Spinal cord (tissue), 10 donors: ENCODE data around the gene SLC2A1. TPM values are rescaled to one million over a fixed set of nuclear protein-coding genes. Genes with fewer than 3 reads are reported as not detected.

Experiments
- DNase-seq, 6 donors: peaks; one replicate each; pipeline versions ENCODE4 v3.0.0 to v3.0.0-alpha.2; 2013 to 2015; ENCODE audit warnings: low spot score in 6 of 6, low read depth in 4 of 6
- H3K27ac ChIP-seq: one replicate; pipeline ENCODE4 v1.5.1; 2013; ENCODE audit warnings: low read depth, low read length, control low read depth
- H3K27me3 ChIP-seq: one replicate; pipeline ENCODE4 v1.6.1; 2013; ENCODE audit warnings: low read length; ENCODE audit not compliant: control insufficient read depth, insufficient read depth
- H3K36me3 ChIP-seq: one replicate; pipeline ENCODE4 v1.6.1; 2013; ENCODE audit warnings: low read length; ENCODE audit not compliant: control insufficient read depth, insufficient read depth
- H3K4me1 ChIP-seq: one replicate; pipeline ENCODE4 v1.6.1; 2013; ENCODE audit warnings: low read length; ENCODE audit not compliant: control insufficient read depth, insufficient read depth
- H3K4me3 ChIP-seq: one replicate; pipeline ENCODE4 v1.5.1; 2013; ENCODE audit warnings: low read depth, low read length, control low read depth
- H3K9me3 ChIP-seq: one replicate; pipeline ENCODE4 v1.6.1; 2013; ENCODE audit warnings: low read length; ENCODE audit not compliant: control insufficient read depth, insufficient read depth
- WGBS: methylation state at CpG from one replicate; pipeline ENCODE4 v1.1.5; 2013; ENCODE audit warnings: missing lambda C conversion rate; ENCODE audit not compliant: insufficient coverage; 5-methylcytosine and 5-hydroxymethylcytosine counted together
- polyA plus RNA-seq, 2 donors: library from polyadenylated mRNA; unstranded; fragments of 120-200 nt; gene quantifications; one replicate each; pipeline ENCODE4 v1.2.1, GENCODE V29; 2013; ENCODE audit not compliant: insufficient read length in 2 of 2
- total RNA-seq, 2 donors: library from RNA; depleted of rRNA in 1 of 2; stranded (reverse); fragments of 120-200 nt in 1 of 2; fragments of >200 nt in 1 of 2; gene quantifications; one replicate each; pipeline versions ENCODE4 v1.2.3 to v1.2.4, GENCODE V29; 2013 to 2014
- donor health status: healthy.

The SLC2A1 gene
- total and polyA plus RNA-seq, 4 donors = 74.4 to 127 (median 98.1) TPM

DNA sequence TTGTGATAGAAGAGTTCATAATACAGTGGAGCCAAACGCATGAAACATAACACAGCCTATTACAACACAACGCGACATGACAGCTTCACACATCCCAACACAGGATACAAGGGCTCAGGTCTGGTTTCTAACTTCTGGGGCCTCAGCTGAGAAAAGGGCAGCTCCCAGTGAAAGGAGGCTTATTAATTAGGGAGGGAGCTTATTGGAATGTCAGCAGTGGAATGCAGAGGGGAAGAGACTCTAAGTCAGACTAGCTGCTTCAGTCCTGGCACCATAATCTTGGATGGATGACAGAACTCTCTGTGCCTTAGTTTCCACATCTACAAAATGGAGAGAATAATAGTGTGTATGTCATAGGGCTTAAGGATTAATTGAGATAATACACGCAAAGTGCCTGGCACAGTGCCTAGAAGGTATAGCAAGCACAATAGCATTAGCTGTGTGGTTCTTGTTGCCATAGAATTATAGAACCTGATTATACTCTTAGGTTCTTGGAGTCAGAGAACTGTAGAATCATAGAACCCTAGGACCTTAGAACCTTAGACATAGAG, 22.7 kb upstream of the SLC2A1 start:
- DNase-seq = no peak
- H3K4me3 ChIP-seq = no peak overlapping the region
- H3K27me3 ChIP-seq = no peaks in the 10 kb centered on the region
- H3K36me3 ChIP-seq = peaks cover 3% of the 10 kb centered on the region
- no peak overlapping the region for H3K27ac ChIP-seq
- H3K9me3 ChIP-seq = no peaks in the 10 kb centered on the region
- 14% methylated on average over 1 of the region's 4 CpGs for WGBS
- H3K4me1 ChIP-seq = peaks cover 3% of the 10 kb centered on the region

DNA sequence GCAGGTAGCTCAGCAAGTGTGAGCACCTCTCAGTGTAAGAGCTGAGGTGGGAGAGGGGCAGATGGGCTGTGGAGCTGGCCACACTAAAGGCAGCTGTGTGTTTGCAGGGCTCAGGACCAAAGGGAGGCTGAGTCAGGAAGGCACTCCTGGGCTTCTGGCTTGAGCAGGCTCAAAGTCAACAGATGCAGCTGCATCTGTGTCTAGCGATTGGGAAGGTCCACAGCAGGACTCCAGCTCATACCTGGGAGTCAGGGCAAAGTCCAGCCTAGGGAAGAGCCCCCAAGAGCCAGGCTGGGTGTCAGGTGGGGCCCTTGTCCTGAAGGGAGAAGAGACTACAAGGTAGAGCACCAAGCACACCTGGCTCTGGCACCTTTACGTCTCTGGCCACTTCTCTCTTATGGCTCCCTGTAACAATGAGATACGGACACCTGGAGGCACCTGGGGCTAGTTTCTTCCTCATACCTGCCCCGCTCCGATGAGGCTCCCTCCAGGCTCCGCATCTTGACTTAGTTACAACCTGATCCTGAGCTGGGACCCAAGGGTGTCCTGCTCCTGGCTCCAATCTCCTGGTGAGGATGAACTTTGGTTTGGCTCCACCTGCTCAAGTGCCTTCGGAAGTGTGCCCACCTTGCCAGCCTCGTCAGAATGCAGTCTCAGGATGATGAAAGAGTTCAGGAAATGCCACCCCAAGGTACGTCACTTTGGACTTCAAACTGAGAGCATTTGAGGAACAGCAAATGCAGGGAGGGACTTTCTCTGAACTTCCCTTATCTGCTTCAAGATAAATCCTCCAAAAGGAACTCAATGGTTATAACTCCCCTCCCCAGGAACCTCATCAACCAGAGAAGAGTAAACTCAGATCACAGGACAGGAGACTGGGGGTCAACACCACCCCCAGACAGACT, 21.5 kb upstream of the SLC2A1 start:
- WGBS = 94% methylated on average over 9 of the region's 9 CpGs
- Histone ChIP-seq H3K27ac (no peak overlapping the region), H3K4me1 (peaks cover 3% of the 10 kb centered on the region), H3K27me3 (no peaks in the 10 kb centered on the region), H3K4me3 (no peak overlapping the region), H3K9me3 (no peaks in the 10 kb centered on the region), H3K36me3 (peaks cover 3% of the 10 kb centered on the region)
- no peak for DNase-seq

DNA sequence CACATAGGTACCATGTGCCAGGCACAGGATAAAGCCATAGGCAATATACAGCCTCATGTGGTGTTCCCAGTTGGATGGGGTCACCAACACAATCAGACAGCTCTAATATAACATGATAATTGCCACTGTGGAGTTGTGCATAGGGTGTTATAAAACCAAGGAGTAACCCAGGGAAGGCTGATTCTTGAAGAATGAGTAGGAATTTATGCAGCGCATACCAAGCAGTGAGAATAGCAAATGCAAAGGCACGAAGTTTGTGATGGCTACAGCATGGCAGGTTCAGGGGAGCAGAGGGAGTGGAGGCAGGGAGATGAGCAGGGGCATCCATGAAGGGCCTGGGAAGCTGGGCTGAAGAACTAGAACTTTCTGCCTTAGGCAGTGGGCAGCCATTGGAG, 20.4 kb upstream of the SLC2A1 start:
- 67% methylated on average over 2 of the region's 2 CpGs for WGBS
- DNase-seq = no peak
- no peaks in the 10 kb centered on the region for H3K36me3 ChIP-seq
- no peaks in the 10 kb centered on the region for H3K27me3 ChIP-seq
- H3K4me3 ChIP-seq = no peak overlapping the region
- no peak overlapping the region for H3K27ac ChIP-seq
- H3K4me1 ChIP-seq = peaks cover 8% of the 10 kb centered on the region
- no peaks in the 10 kb centered on the region for H3K9me3 ChIP-seq

DNA sequence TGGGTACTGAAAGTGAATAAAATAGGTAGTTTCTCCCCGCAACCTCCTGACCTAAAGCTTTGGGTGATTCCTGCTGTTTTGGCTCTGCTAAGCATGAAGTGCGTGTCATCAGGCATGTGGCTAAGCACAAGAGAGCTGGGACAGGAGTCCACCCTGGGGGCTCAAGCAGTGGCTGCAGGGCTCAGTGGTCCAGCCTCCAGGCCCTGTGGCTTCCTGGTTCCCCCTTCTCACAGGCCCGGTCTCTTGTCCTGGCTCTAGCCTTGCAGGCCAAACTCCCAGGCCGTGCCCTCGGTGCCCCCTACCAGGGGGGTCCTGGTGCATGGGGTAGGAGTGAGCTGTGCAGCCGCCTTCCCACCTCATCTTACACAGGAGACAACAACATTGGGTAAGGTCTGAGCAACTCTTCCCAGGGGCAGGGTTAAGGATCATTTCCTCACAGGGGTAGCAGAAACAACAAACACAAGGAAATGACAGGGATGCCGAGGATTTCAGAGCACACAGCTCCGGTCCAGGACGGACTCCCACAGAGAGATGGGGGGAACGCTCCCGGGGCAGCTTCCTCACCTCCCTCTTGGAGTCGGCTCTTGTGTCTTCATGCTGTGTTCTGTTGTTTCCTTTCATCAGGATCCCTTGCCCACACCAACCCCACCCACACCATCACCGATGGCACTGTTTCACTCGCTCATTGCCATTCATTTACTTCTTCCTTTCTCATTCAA, 19.8 kb upstream of the SLC2A1 start:
- no peak for DNase-seq
- H3K9me3 ChIP-seq = no peaks in the 10 kb centered on the region
- H3K36me3 ChIP-seq = no peaks in the 10 kb centered on the region
- H3K4me1 ChIP-seq = peaks cover 8% of the 10 kb centered on the region
- WGBS = 45% methylated on average over 12 of the region's 14 CpGs
- H3K4me3 ChIP-seq = no peak overlapping the region
- H3K27me3 ChIP-seq = no peaks in the 10 kb centered on the region
- no peak overlapping the region for H3K27ac ChIP-seq

DNA sequence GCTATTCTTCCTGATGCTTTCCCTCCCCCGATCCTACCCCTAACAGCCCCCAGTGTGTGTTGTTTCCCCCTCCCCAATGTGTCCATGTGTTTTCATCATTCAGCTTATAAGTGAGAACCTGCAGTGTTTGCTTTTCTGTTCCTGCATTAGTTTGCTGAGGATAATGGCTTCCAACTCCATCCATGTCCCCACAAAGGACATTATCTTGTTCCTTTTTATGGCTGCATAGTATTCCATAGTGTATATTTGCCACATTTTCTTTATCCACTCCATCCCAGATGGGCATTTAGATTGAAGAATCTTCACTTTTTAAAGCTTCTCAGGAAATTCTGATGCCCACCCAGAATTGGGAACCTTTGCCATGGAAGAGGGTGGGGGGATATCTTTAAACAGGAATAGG, 19.0 kb upstream of the SLC2A1 start:
- Histone ChIP-seq H3K9me3 (no peaks in the 10 kb centered on the region), H3K27ac (no peak overlapping the region), H3K4me3 (no peak overlapping the region), H3K27me3 (no peaks in the 10 kb centered on the region), H3K36me3 (no peaks in the 10 kb centered on the region), H3K4me1 (peaks cover 5% of the 10 kb centered on the region)
- DNase-seq = no peak
- WGBS = no CpG with 5 or more reads among the region's 1 CpG

DNA sequence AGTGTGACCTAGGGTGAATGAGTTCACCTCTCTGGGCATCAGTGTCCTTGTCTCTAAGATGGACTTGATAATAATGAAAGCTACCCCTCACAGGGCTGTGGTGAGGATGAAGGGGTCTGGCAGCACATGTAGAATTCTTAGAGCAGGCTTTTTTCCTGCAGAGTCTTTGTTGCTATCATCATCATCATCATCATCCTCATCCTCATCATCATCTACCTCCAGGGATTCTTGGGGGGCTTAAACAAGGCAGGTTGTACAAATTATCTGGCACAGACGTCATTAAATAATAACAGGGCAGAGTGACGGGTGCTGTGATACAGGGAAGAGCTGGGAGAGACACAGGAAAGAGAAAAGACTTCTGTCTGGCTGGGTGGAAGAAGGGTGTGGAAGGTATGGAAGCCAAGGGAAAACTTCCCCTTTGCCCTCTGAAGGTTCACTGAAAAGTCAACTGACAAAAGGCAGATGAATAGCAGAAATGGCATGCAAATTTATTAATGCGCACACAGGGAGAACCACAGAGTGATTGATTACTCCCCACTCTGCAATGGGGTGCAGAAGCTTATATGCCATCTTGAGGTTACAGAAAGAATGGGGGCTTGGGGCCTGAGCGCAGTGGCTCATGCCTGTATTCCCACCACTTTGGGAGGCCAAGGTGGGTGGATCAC, 17.0 kb upstream of the SLC2A1 start:
- H3K27me3 ChIP-seq = no peaks in the 10 kb centered on the region
- H3K27ac ChIP-seq = no peak overlapping the region
- 83% methylated on average over 2 of the region's 4 CpGs for WGBS

DNA sequence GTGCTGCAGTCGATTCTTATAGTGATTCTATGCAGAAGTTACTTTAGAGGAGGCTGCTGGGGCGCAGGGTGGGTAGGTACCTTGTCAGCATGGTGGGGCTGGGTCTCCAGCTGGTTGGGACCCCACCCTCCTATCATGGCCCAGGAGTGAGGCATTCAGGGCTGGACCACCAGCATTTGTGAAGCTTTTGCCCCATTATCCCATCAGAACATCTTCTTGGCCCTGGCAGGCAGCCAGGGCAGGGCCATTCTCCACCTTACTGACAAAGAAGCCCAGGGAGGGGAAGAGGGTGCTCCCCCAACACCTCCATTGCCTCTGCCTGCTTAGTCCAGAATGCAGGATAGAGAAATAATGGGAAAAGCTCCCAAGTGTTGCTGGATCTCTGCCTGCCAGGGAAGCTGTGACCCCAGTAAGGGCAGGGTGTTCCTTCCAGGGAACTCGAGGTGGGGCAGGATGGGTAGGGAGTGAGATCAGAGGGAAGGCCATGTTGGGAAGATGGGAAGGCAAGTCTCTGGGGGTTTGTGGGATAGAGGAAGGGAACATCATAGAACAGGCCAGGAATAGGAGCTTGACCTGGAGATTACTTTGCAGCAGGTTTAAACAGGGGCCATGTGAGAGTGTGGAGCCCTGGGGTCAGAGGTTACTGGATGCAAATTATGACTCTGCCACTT, 16.2 kb upstream of the SLC2A1 start:
- H3K36me3 ChIP-seq = no peaks in the 10 kb centered on the region
- 56% methylated on average over 3 of the region's 3 CpGs for WGBS
- no peak for DNase-seq
- H3K27me3 ChIP-seq = no peaks in the 10 kb centered on the region
- H3K9me3 ChIP-seq = no peaks in the 10 kb centered on the region
- no peak overlapping the region for H3K4me3 ChIP-seq
- H3K4me1 ChIP-seq = peaks cover 5% of the 10 kb centered on the region
- H3K27ac ChIP-seq = no peak overlapping the region

More for the DNA sequence above, 17.0 kb upstream of the SLC2A1 start:
- Histone ChIP-seq H3K9me3 (no peaks in the 10 kb centered on the region), H3K36me3 (no peaks in the 10 kb centered on the region), H3K4me1 (peaks cover 5% of the 10 kb centered on the region), H3K4me3 (no peak overlapping the region)
- no peak for DNase-seq

DNA sequence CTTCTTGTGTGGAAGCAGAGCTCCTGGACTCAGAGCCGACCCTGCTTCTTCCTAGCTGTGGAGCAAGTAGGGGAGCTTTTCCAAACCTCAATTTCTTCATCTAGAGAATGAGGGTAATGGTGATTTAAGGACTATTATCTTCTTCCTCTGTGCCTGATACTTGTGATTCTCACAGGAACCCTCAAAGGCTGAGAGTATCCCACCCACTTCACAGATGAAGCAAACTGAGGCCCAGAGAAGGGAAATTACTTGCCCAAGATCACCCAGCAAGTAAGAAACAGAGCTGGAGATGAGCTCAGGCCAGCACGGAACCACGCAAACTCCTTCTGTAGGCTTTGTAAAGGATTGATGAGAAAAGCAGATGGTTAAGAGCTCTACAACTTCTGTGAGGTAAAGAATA, 15.1 kb upstream of the SLC2A1 start:
- 100% methylated on average over 1 of the region's 3 CpGs for WGBS
- DNase-seq = no peak
- no peak overlapping the region for H3K27ac ChIP-seq

DNA sequence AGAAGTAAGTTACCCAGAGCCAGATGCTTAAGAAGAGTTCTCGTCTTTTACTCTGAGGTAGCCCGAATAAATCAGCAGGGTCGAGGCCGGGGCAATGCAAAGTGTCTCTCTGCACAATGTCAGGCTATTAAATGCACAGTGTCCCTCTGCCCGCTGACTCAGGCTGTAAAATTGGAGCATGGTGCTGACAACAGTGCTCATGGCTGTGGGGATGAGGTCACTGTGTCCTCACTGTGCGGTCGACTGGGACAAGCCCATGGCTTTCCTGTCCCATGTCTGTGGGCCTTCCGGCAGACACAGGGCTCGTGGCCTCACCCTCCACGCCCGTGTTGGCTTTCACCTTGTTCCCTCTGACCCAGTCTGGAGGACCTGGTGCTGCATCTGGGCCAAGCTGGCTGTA, 14.6 kb upstream of the SLC2A1 start:
- DNase-seq = no peak
- H3K9me3 ChIP-seq = no peaks in the 10 kb centered on the region
- no peaks in the 10 kb centered on the region for H3K36me3 ChIP-seq
- WGBS = 47% methylated on average over 11 of the region's 11 CpGs
- no peak overlapping the region for H3K27ac ChIP-seq
- no peaks in the 10 kb centered on the region for H3K27me3 ChIP-seq
- H3K4me1 ChIP-seq = peaks cover 5% of the 10 kb centered on the region
- no peak overlapping the region for H3K4me3 ChIP-seq

More for the DNA sequence above, 15.1 kb upstream of the SLC2A1 start:
- Histone ChIP-seq H3K27me3 (no peaks in the 10 kb centered on the region), H3K9me3 (no peaks in the 10 kb centered on the region), H3K36me3 (no peaks in the 10 kb centered on the region), H3K4me3 (no peak overlapping the region), H3K4me1 (peaks cover 5% of the 10 kb centered on the region)
